GM12875 (cell line): ENCODE measurements around the gene TCF7.

Experiments used
- H3K4me3 ChIP-seq: one replicate; pipeline ENCODE4 v1.5.1; 2011; ENCODE audit warnings: low read depth, low read length, control low read depth
- CTCF ChIP-seq: IDR thresholded peaks from 2 replicates; pipeline ENCODE4 v1.5.1; 2011; ENCODE audit warnings: low read depth, mild to moderate bottlenecking, control low read depth, inconsistent platforms, low read length, moderate library complexity, borderline replicate concordance; ENCODE audit not compliant: insufficient read depth

TCF7 gene

GRCh38 chr5:134084570-134084969, 29.9 kb upstream of the TCF7 start:
- H3K4me3 ChIP-seq, result no peak overlapping the region

GRCh38 chr5:134085411-134085810, 29.1 kb upstream of the TCF7 start:
- TF ChIP-seq CTCF, result no peak

More at GRCh38 chr5:134084570-134084969, 29.9 kb upstream of the TCF7 start:
- TF ChIP-seq CTCF, result no peak

GRCh38 chr5:134086225-134086942, 28.1 kb upstream of the TCF7 start:
- H3K4me3 ChIP-seq, result no peak overlapping the region
- no peak for TF ChIP-seq CTCF

More at GRCh38 chr5:134085411-134085810, 29.1 kb upstream of the TCF7 start:
- H3K4me3 ChIP-seq, result no peak overlapping the region

- TF ChIP-seq CTCF, result no peak
- no peak overlapping the region for H3K4me3 ChIP-seq
Measured at GRCh38 chr5:134086943-134087305, 27.6 kb upstream of the TCF7 start.

GRCh38 chr5:134088291-134088690, 26.2 kb upstream of the TCF7 start:
- no peak overlapping the region for H3K4me3 ChIP-seq
- TF ChIP-seq CTCF, result no peak

- TF ChIP-seq CTCF, result no peak
Measured at GRCh38 chr5:134088994-134089560, 25.4 kb upstream of the TCF7 start.

GRCh38 chr5:134090522-134090921, 24.0 kb upstream of the TCF7 start:
- TF ChIP-seq CTCF, result no peak
- H3K4me3 ChIP-seq, result no peak overlapping the region

More at GRCh38 chr5:134088994-134089560, 25.4 kb upstream of the TCF7 start:
- H3K4me3 ChIP-seq, result no peak overlapping the region
